GM10847 (cell line): Measurements from ENCODE around the gene PSMD11.

ENCODE experiments used
- POLR2A ChIP-seq: IDR thresholded peaks from 2 replicates; pipeline ENCODE4 v1.6.1; 2011; ENCODE audit not compliant: insufficient read length; ENCODE audit errors: extremely low read depth

The PSMD11 gene

GRCh38 chr17:32513579-32513978 lies 69.3 kb downstream of the PSMD11 start:
- no peak for TF ChIP-seq POLR2A

- no peak for TF ChIP-seq POLR2A
Observed at GRCh38 chr17:32514606-32515005, 70.3 kb downstream of the PSMD11 start.

DNA sequence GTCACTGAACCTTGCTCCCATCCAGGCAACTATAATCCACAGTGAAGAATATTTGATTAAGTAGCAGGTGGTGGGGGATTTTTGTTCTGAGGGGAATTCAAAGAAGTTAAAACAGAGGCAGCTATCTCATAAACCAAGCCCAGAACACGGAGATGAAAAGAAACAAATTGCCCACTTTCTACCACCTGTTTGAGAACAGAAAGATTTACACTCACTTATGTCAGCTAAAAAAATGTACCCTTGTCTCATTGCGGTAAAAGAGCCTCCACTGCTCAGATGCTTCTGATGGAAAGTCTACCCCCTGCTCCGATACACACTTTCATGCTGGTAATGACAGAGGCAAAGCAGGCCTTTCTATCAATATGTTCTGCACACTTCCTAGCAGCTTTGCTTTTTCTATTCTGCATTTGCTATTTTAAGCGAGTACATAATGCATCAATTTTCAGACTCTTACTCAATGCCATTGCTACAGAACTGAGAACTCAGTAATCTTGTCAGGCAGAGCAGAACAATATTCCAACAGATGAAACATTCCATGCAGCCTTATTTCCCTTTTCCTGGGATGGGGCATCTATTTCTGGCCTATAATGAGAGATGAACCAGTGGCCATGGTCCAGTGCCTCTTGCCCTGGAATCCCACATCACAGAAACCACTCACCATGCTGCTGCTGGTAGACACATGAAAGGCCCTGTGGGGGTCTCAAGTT lies 71.5 kb downstream of the PSMD11 start:
- no peak for TF ChIP-seq POLR2A

GRCh38 chr17:32516450-32516849 lies 72.1 kb downstream of the PSMD11 start:
- TF ChIP-seq POLR2A: no peak

DNA sequence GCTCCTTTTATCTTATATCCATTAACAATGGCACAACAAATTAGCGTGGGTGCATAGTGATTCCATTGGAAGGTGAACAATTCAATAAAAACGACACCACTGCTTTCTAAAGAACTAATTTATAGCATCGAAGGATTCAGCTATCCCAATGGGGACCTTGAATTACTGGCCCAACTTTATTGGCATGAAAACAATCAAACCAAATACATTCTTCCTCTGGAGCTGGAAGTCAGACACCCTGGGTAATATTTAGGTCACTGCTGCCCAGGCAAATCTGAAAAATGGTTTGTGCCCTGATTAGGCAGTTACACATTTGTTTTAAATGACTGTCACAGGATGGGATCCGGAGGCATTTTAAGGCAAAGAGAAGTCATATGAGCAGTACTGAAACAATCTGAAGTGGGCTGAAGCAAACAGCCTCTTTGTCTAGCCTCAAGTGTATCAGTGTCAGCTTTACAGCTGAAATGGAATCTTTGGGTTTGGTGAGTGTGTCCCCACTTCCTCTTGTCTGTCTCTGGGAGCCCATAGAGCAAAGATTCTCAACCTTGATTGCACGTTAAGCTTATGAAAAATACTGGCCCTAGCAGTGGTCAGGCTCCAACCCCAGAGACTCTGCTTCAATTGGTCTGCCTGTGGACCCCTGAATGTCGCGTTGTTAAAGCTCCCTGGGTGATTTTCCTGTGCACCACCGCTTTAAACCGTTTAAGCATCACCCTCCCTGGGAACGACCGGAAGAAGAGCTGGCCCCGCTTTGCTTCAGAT lies 72.8 kb downstream of the PSMD11 start:
- TF ChIP-seq POLR2A: no peak

DNA sequence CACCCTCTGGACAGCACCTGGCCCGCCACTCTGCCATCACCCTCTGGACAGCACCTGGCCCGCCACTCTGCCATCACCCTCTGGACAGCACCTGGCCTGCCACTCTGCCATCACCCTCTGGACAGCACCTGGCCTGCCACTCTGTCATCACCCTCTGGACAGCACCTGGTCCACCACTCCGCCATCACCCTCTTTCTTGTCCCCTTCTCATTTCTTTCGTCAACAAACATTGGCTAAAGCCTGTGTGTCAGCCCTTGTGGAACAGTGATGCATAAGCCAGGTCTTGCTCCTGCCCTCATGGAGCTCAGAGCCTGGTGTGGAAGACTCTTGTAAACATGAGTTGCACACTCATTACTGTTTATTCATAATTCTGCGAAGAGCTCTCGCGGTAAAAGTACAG lies 73.7 kb downstream of the PSMD11 start:
- no peak for TF ChIP-seq POLR2A

GRCh38 chr17:32518646-32519227 lies 74.4 kb downstream of the PSMD11 start:
- TF ChIP-seq POLR2A: no peak

DNA sequence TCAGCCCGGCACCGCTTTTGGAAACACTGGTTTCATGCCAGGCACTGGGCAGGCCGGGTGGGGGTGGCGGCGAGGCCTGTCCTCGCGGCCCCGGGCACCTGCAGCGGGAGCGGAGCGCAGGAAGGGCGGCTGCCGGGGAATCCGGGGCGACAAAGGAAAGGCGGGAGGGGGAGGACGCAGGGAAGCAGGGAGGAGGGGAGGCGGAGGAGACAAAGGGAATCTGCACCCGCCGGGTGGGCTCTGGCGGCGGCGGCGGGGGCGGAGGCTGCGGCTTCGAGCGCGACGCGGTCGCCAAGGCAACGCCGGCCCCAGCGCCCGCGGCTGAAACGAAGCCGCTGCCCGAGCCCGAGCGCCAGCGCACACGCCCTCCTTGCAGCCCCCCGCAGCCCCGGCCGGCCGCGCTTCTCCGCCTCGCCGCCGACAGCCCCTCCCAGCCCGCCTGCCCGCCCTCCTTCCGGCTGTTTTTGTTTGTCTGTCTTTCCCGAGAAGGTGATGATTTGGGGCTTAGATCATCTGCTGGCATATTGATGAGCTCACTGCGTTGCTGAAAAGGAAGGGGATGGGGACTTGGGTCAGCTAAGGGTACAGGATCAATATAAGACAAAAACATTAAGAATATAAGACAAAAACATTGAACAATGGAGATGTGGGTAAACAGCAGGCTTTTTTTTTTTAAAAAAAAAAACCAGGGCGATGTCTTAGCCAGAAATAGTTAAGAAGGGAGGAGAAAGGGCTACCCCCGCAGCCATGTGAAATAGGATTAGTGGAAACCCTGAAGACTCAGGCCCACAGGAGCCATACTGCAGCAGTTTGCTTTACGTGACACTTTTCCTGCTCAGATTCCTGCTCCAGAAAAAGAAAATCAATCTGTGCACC lies 75.2 kb downstream of the PSMD11 start:
- no peak for TF ChIP-seq POLR2A

- peak; percentile 27 for TF ChIP-seq POLR2A
Observed at GRCh38 chr17:32520104-32520701, 75.9 kb downstream of the PSMD11 start.

- TF ChIP-seq POLR2A: no peak
Observed at GRCh38 chr17:32520737-32521404, 76.6 kb downstream of the PSMD11 start.

- no peak for TF ChIP-seq POLR2A
Observed at GRCh38 chr17:32523017-32523680, 78.8 kb downstream of the PSMD11 start.

GRCh38 chr17:32523827-32524552 lies 79.7 kb downstream of the PSMD11 start:
- no peak for TF ChIP-seq POLR2A

DNA sequence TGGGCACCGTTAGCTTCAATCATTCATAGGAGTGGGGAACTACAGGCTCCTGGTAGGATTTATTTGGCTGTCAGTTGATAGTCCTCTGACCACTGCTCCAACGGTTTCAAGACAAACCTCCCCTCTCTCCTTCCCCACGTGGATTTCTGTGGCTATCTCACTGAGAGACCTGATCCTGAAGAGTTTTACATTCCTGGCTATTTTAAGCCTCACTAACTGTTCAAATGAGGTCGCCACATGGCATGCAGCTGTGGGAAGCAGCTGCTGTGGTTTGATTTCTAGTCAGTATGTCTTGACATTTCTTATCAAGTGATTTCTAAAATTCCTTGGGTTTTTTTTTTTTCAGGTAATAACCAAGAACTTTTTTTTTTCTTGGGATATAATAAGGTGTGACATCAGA lies 80.8 kb downstream of the PSMD11 start:
- TF ChIP-seq POLR2A: no peak
